Effector memory CD8-positive, alpha-beta T cell (primary cell): ENCODE measurements around the gene DMGDH.

ENCODE experiments used
- ATAC-seq: fragments of 150-1000 bp; cut with Tn5 transposase; replicated peaks from 2 replicates; pipeline ENCODE4 v1.10.0; 2021; ENCODE audit warnings: mild to moderate bottlenecking, moderate library complexity
- DNase-seq, 3 experiments: peaks; one replicate each; pipeline ENCODE4 v3.0.0; 2021
- H3K27ac Mint-ChIP-seq, 2 donors: one replicate each; pipeline ENCODE4 v1.8.0; 2022; ENCODE audit warnings: mild to moderate bottlenecking in 2 of 2, mixed read lengths in 2 of 2, moderate library complexity in 2 of 2
- H3K27me3 Mint-ChIP-seq, 2 donors: one replicate each; pipeline ENCODE4 v1.8.0; 2022; ENCODE audit warnings: mixed read lengths in 2 of 2
- H3K36me3 Mint-ChIP-seq: one replicate; pipeline ENCODE4 v1.8.0; 2022; ENCODE audit warnings: mild to moderate bottlenecking, moderate library complexity, mixed read lengths; ENCODE audit not compliant: insufficient read depth
- H3K4me1 Mint-ChIP-seq, 2 donors: one replicate each; pipeline ENCODE4 v1.8.0; 2022; ENCODE audit warnings: low read depth in 2 of 2, mixed read lengths in 2 of 2
- H3K4me3 Mint-ChIP-seq, 2 donors: one replicate each; pipeline ENCODE4 v1.8.0; 2022; ENCODE audit warnings: mild to moderate bottlenecking in 2 of 2, mixed read lengths in 2 of 2, moderate library complexity in 2 of 2
- H3K9me3 Mint-ChIP-seq, 2 donors: one replicate each; pipeline ENCODE4 v1.8.0; 2022; ENCODE audit warnings: mixed read lengths in 2 of 2

DMGDH gene

DNA sequence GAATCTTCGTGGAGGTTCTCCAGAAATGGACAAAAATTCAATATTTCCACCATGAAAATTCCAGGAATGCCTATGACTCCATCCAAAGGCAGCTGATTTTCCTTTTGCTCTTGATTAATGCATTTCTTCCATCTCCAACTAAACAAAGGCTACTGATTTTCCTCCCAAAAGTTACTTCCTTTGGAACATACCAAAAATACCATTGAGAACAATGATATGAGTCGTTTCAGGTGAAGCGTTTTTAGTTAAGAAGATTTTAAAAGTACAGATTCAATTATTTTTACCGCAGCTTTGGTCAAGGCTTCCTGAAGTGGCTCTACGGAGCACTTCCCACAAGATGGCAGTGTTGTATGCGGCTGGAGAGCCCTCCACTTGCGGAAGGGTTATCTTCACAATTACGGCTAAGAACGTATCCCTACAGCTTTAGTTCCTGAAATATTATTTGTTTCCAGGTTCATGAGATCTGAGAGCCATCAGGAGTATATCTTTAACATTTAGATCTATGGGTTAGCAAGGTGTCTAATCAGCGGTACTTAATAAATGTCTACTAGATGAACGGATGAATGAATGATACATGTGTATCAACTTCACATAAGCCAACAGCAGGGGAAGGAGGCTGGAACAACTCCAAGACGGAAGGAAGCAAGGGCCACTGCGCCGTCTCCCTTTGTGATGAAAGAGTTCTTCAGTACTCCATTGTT, 48.5 kb downstream of the DMGDH start:
- Mint-ChIP-seq H3K4me3 (no peak overlapping the region), H3K27ac (no peak overlapping the region), H3K27me3 (peaks cover 78 to 80% of the 10 kb centered on the region in 2 donors), H3K36me3 (no peaks in the 10 kb centered on the region), H3K9me3 (no peaks in the 10 kb centered on the region), H3K4me1 (peaks cover 4 to 5% of the 10 kb centered on the region in 2 donors)
- DNase-seq (peak in 2 of 3 experiments; percentile 4 to 13), ATAC-seq (peak; percentile 61)

DNA sequence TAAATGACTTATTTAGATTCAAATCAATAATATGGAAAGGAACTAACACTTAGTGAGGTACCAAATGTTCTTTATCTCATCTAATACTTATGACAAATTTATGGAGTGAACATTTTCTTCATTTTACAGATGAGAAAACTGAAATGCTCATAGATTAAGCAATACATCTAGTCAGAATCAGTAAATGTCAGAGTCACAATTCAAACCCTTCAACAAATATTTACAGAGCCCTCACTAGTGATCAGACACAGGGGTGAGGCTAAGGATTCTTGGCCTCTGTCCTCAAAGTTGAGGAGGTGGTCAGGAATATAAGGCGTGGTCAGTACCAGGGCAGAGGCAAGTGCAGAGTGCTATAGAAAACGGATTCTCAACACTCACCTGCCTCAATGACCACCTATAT, 54.8 kb downstream of the DMGDH start:
- no peaks in the 10 kb centered on the region for H3K36me3 Mint-ChIP-seq
- H3K9me3 Mint-ChIP-seq = peaks cover 0 to 3% of the 10 kb centered on the region in 2 donors
- no peak for ATAC-seq
- H3K27ac Mint-ChIP-seq = no peak overlapping the region
- H3K4me1 Mint-ChIP-seq = no peaks in the 10 kb centered on the region
- DNase-seq = no peak
- peaks cover 49 to 63% of the 10 kb centered on the region in 2 donors for H3K27me3 Mint-ChIP-seq
- H3K4me3 Mint-ChIP-seq = no peak overlapping the region

DNA sequence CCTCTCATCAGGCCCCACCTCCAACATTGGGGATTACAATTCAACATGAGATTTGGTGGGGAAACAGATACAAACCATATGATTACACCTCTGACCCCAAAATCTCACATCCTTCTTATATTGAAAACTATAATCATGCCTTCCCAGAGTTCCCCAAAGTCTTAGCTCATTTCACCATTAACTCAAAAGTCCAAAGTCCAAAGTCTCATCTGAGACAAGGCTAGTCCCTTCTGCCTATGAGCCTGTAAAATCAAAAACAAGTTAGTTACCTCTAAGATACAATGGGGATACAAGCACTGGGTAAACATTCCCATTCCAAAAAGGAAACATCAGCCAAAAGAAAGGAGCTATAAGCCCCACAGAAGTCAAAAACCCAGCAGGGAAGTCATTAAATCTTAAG, 57.6 kb downstream of the DMGDH start:
- no peaks in the 10 kb centered on the region for H3K4me1 Mint-ChIP-seq

DNA sequence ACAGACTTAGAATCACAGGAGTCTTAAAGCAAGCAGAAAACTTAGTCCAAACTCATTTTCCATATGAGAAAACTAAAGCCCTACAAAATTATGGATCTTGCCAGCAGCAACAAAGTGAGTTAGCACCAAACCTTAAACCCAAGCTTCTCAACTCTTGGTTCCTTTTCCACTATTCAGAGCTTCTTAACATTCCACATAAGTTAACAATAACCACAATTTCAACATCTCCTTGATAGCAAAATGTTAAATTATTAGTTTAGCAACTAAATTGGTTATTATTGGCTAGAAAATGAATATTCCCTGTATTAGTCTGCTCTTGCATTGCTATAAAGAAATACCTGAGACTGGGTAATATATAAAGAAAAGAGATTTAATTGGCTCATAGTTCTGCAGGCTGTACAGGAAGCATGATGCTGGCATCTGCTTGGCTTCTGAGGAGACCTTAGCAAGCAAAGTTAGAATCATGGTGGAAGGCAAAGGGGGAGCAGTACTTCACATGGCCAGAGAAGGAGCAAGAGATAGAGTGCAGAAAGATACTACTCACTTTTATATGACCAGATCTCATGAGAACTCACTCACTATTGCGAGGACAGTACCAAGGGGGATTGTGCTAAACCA, 58.1 kb downstream of the DMGDH start:
- Mint-ChIP-seq H3K4me3 (no peak overlapping the region), H3K9me3 (peaks cover 0 to 3% of the 10 kb centered on the region in 2 donors), H3K36me3 (no peaks in the 10 kb centered on the region), H3K27me3 (peaks cover 41 to 50% of the 10 kb centered on the region in 2 donors), H3K27ac (no peak overlapping the region), H3K4me1 (no peaks in the 10 kb centered on the region)
- ATAC-seq (no peak), DNase-seq (no peak)

More for the DNA sequence above, 57.6 kb downstream of the DMGDH start:
- Mint-ChIP-seq H3K4me3 (no peak overlapping the region), H3K36me3 (no peaks in the 10 kb centered on the region), H3K9me3 (peaks cover 0 to 3% of the 10 kb centered on the region in 2 donors), H3K27me3 (peaks cover 41 to 54% of the 10 kb centered on the region in 2 donors), H3K27ac (no peak overlapping the region)
- ATAC-seq = no peak
- DNase-seq = no peak

DNA sequence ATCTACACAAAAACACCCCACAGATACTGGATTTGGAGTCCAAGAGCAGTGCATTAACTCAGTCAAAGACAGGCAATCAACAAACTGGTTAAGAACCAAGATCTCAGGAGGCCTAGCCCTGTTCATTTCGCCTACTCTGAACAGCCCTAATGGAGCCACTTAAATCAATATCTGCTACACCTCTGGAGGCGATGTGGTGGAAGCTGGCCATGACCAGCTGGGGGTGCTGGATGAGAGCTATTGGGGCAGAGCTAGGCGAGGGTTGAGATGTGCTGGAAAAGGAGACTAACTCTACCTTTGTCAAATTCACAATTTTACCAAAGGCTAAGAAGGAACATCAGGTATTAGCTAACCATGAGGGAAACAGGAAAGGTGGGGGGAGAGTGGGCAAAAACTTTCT, 61.1 kb downstream of the DMGDH start:
- no peak overlapping the region for H3K27ac Mint-ChIP-seq
- H3K4me3 Mint-ChIP-seq = no peak overlapping the region
- no peaks in the 10 kb centered on the region for H3K4me1 Mint-ChIP-seq
- ATAC-seq (no peak), DNase-seq (no peak)
- peaks cover 37 to 39% of the 10 kb centered on the region in 2 donors for H3K27me3 Mint-ChIP-seq
- no peaks in the 10 kb centered on the region for H3K36me3 Mint-ChIP-seq
- H3K9me3 Mint-ChIP-seq = peaks cover 0 to 3% of the 10 kb centered on the region in 2 donors

DNA sequence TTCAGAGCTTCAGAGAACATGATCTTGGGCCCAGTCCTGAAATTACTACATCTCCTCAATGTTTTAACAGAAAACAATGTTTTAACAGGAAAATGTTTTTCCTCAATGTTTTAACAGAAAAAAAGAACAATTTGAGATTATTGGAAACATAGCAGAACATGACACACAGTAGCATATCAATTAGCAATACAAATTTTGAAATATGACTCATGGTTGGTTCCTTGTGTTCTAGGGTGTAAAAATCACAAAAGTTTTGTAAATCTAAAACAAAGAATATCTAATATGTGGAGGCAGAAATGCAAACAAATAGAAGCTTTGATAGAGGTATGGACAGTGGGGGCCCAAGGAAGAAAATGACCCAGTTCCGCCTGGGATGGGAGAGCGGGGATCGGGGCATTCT, 61.6 kb downstream of the DMGDH start:
- Mint-ChIP-seq H3K4me1 (no peaks in the 10 kb centered on the region), H3K9me3 (no peaks in the 10 kb centered on the region), H3K27ac (no peak overlapping the region), H3K4me3 (no peak overlapping the region), H3K27me3 (peaks cover 39% of the 10 kb centered on the region in 2 donors), H3K36me3 (no peaks in the 10 kb centered on the region)
- no peak for ATAC-seq
- DNase-seq = no peak

DNA sequence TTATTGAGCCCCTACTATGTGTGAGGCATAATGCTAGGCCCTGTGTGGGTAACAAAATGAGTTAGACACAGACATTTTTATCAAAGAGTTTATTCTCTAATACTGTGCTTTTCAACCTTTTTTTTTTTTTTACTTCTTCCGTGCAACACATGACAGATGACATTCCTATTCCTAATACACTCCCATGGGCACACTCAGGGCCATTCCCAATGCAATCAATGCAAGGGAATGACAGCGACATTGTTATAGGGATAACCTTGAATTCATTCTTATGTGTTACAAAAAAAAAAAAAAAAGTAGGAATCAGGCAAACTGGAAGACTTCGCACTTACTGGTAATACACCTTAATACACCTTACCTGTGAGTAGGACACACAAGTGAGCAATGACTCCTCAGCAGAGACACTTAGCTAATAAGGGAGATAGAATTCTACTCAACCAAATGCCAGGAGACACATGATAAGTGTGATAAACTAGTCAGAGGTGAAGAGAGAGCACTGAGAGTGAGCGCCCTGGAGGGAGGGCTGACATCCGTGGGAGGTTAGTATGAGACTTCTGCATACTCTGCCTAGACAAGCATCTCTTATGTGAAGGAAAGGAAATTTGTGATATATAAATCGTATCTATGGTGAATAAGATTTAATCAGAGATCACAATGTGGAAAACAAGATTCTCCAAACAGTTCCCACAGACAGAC, 63.4 kb downstream of the DMGDH start:
- Mint-ChIP-seq H3K27me3 (peaks cover 39 to 45% of the 10 kb centered on the region in 2 donors), H3K36me3 (no peaks in the 10 kb centered on the region), H3K4me3 (no peak overlapping the region), H3K27ac (no peak overlapping the region), H3K4me1 (no peaks in the 10 kb centered on the region), H3K9me3 (no peaks in the 10 kb centered on the region)
- DNase-seq (no peak), ATAC-seq (no peak)

DNA sequence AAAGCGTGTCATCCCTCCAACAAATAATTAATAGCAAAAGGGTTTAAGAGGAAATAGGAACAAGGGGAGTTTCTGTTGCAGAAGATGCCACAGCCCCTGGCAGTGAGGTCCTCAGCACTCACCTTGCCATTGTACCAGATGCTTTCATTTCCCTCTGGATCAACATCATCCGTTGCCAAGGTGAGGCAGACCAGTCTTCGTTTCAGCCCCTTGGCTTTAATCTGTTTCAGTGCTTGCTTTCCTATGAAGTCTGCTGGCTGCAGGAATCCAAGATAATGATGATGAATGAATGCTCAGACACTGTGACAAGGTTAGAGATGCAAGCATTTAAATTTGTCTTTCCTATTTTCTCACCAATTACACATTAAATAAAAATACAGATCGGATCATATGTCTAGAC, 64.3 kb downstream of the DMGDH start:
- H3K9me3 Mint-ChIP-seq = no peaks in the 10 kb centered on the region
- no peak for ATAC-seq
- H3K27me3 Mint-ChIP-seq = peaks cover 41 to 51% of the 10 kb centered on the region in 2 donors
- H3K4me1 Mint-ChIP-seq = no peaks in the 10 kb centered on the region
- no peaks in the 10 kb centered on the region for H3K36me3 Mint-ChIP-seq
- H3K4me3 Mint-ChIP-seq = no peak overlapping the region
- H3K27ac Mint-ChIP-seq = no peak overlapping the region
- no peak for DNase-seq

DNA sequence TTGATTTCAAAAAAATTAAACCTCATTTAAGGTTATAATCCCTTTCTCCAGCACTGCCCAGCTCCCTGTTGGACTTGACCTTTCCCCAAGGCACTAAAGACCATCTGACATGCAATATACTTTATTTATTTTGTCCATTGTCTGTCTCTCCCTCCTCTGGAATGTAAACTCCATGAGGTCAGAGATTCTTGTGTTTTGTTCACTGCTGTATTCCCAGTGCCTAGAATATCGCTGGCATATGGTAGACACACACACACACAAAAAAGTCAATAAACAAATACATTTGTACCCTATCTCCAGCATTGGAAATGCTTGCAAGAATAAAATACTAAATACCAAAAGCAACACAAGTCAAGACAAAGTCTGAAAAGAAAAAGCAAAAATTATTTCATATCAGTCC, 67.1 kb downstream of the DMGDH start:
- Mint-ChIP-seq H3K36me3 (no peaks in the 10 kb centered on the region), H3K9me3 (no peaks in the 10 kb centered on the region), H3K27ac (no peak overlapping the region), H3K4me3 (no peak overlapping the region), H3K27me3 (peaks cover 35 to 41% of the 10 kb centered on the region in 2 donors), H3K4me1 (no peaks in the 10 kb centered on the region)
- DNase-seq (no peak), ATAC-seq (no peak)

DNA sequence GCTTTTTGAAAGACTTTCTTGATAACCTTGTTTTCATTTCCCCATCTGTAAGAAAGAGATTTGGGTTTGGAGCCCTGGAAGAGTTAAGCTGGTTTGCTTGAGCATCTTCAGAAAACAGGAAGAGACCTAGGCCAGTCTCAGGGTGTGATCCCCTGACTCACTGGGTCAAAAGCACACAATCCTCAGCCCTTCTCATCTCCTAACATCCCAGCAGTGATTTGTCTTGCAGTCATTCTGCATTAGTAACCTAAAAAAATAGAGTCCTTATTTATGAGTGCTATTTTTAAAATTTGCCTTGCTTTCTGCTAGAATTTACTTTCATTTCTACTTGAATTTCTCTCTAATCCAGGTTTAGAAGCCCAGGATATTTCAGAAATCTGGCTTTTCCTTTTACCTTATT, 68.0 kb downstream of the DMGDH start:
- Mint-ChIP-seq H3K4me1 (no peaks in the 10 kb centered on the region), H3K4me3 (no peak overlapping the region), H3K9me3 (no peaks in the 10 kb centered on the region), H3K36me3 (no peaks in the 10 kb centered on the region), H3K27me3 (peaks cover 35 to 37% of the 10 kb centered on the region in 2 donors), H3K27ac (no peak overlapping the region)
- no peak for ATAC-seq
- no peak for DNase-seq

DNA sequence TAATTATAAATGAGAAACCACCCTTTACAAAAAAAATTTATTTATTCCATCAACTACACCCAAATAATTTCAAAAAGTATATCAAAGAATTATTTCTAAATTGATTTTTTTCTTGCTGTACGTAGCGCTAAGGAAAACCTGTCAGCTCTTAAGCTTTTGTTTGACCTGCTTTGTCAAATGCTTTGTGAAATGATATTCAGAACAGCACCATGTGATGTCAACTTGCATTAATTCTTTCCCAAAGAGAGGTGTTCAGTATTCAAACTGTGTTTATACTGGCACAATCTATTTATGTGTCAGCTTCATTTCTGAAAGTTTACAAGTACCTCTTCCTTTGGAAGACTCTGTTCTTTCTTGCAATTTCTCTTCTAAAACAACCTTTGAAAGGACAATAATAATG, 72.4 kb downstream of the DMGDH start:
- Mint-ChIP-seq H3K36me3 (no peaks in the 10 kb centered on the region), H3K9me3 (peaks cover 0 to 2% of the 10 kb centered on the region in 2 donors), H3K27me3 (peaks cover 11 to 23% of the 10 kb centered on the region in 2 donors), H3K4me3 (no peak overlapping the region), H3K27ac (no peak overlapping the region), H3K4me1 (no peaks in the 10 kb centered on the region)
- DNase-seq (no peak), ATAC-seq (no peak)

DNA sequence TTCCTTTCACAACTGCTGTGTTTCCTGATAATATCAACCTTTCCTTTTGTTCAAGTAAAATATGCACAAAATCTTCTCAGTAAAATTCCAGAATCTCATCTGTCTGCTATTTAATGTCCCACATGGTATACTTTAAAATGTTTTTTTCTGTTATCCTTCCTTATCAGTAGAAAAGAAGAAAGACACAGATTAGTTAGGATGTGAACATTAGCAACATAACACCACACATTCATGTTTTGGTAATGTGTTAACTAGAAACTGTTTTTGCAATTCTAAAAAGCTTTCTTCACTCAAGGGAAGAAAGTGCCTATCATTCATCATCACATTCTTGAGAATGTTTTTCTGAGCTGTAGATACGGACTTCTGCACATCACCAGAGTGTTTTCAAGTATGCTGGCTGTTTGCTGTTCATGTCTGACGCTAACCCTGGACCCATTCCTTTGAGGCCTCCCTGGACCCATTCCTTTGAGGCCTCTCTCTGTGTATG, 73.9 kb downstream of the DMGDH start:
- no peak overlapping the region for H3K4me3 Mint-ChIP-seq

DNA sequence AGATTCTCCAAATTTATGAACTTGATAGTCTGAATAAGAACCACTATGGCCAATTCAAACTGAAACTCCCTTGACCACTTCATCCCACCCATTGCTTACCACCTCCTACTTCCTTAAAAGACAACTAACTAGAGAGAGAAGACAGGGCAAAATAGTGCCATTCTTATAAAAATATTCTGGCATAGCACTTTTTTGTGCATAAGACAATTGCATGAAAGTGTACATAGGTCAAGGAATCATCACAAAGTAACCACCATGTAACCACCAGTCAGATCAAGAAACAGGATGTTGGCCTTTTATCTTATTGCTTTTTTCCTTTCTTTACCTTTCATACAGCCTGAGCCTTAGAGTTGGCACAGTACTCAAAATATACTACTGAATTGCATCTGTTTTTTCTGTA, 76.3 kb downstream of the DMGDH start:
- H3K27ac Mint-ChIP-seq = no peak overlapping the region
- ATAC-seq (no peak), DNase-seq (no peak)
- no peaks in the 10 kb centered on the region for H3K36me3 Mint-ChIP-seq
- H3K4me3 Mint-ChIP-seq = no peak overlapping the region
- no peaks in the 10 kb centered on the region for H3K4me1 Mint-ChIP-seq
- H3K9me3 Mint-ChIP-seq = peaks cover 0 to 2% of the 10 kb centered on the region in 2 donors
- peaks cover 0 to 9% of the 10 kb centered on the region in 2 donors for H3K27me3 Mint-ChIP-seq

More for the DNA sequence above, 73.9 kb downstream of the DMGDH start:
- Mint-ChIP-seq H3K4me1 (no peaks in the 10 kb centered on the region), H3K36me3 (no peaks in the 10 kb centered on the region), H3K9me3 (peaks cover 0 to 2% of the 10 kb centered on the region in 2 donors), H3K27me3 (peaks cover 7 to 10% of the 10 kb centered on the region in 2 donors), H3K27ac (no peak overlapping the region)
- ATAC-seq (no peak), DNase-seq (no peak)
